GM12891 (cell line): ENCODE data around the gene CIITA.
A peak's percentile ranks its signal among the peaks of the same experiment; 100 is the strongest.
"Not testable (repeated sequence)": the region's sequence is repeated elsewhere in the genome, so short reads cannot be mapped to it uniquely, and the experiment has no call there.

ENCODE experiments used
- DNase-seq: peaks from one replicate; pipeline ENCODE4 v3.0.0; 2011; ENCODE audit warnings: low spot score; ENCODE audit not compliant: insufficient read length
- FAIRE-seq: peaks from 2 replicates; lab custom pipeline; 2011; peaks lifted over from hg19 to GRCh38; lab: Jason Lieb, UNC
- PAX5 ChIP-seq: IDR thresholded peaks from 2 replicates; pipeline ENCODE4 v1.6.1; 2011; ENCODE audit warnings: low read length, moderate library complexity, mild to moderate bottlenecking; ENCODE audit not compliant: insufficient read depth, severe bottlenecking
- POLR2A ChIP-seq: IDR thresholded peaks from 2 replicates; pipeline ENCODE4 v1.6.1; 2011; ENCODE audit warnings: low read depth, low read length, control low read depth
- POLR2AphosphoS5 ChIP-seq: IDR thresholded peaks from 2 replicates; pipeline ENCODE4 v1.6.1; 2011; ENCODE audit warnings: low read depth, low read length, control low read depth
- POU2F2 ChIP-seq: IDR thresholded peaks from 2 replicates; pipeline ENCODE4 v1.6.1; 2011; ENCODE audit warnings: low read depth, mild to moderate bottlenecking, control low read depth, low read length, moderate library complexity
- SPI1 ChIP-seq: IDR thresholded peaks from 2 replicates; pipeline ENCODE4 v1.6.1; 2011; ENCODE audit warnings: low read depth, low read length, control low read depth
- TAF1 ChIP-seq: IDR thresholded peaks from 2 replicates; pipeline ENCODE4 v1.6.1; 2011; ENCODE audit warnings: low read depth, low read length, control low read depth

CIITA gene

DNA sequence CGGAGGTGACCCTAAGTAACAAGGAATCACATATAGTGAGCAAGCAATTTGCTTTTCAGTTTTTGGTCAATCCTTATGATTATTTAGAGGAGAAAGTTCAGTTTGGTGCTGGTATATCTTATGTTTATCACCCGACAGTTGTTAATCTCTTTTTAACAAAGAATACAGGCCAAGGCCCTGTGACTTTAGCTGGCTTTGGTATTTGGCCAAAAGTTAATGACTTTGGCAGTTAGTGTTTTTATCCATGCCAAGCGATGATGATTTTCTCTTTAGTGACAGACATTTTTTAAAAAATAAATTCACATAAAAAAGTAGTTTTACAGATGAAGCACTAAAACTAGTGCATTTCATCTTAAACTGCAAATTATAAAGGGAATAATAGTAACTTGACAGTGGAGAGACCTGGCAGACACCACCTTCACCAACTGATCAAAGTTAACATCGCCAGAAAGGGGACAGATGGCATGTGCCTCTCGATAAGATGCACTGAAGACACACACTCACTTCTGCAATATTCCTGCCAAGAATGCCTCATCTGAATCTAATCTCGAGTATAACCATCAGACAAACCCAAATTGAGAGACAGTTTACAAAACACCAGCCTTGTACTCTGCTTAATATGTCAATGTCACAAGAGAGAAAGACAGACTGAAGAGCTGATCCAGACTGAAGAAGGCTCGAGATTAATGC, 58.4 kb downstream of the CIITA start:
- TF ChIP-seq POLR2A (no peak), TAF1 (no peak), SPI1 (no peak), POU2F2 (no peak), PAX5 (no peak), POLR2AphosphoS5 (no peak)
- DNase-seq: no peak
- no peak for FAIRE-seq

DNA sequence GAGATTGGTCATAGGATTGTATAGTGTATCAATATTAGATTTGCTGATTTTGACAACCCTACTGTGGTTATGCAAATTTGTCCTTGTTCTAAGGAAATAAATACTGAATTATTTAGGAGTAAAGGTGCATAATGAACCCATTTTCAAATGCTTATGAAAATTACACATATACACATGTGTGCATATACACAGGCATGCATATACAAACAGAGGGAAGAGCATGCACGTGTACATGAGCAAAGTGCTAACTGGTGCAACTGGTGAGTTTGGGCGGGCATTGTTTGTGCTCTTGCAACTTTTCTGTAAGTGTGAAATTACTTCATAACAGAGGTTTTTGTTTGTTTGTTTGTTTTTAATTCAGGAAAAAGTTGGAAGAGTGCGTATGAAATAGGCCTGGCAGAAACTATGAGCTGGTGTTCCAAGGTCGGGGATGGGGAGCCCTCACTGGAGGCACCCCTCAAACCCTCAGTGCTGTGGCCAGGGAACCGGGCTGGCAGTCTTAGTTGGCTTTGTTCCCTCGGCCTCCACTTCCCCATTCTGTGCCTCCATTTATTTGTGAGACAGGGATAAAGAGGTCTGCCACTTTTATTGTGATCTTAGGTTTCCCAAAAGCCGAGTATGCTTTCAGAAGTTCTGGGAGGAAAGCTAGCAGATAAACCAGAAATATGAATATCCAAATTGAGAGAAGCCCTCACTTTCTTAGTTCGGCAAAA, 59.4 kb downstream of the CIITA start:
- FAIRE-seq (no peak), DNase-seq (no peak)
- TF ChIP-seq SPI1 (peak; percentile 49), POLR2AphosphoS5 (0 out of 2 replicates have a peak, but pooled peaks have one; percentile 16), POLR2A (no peak), TAF1 (no peak)

DNA sequence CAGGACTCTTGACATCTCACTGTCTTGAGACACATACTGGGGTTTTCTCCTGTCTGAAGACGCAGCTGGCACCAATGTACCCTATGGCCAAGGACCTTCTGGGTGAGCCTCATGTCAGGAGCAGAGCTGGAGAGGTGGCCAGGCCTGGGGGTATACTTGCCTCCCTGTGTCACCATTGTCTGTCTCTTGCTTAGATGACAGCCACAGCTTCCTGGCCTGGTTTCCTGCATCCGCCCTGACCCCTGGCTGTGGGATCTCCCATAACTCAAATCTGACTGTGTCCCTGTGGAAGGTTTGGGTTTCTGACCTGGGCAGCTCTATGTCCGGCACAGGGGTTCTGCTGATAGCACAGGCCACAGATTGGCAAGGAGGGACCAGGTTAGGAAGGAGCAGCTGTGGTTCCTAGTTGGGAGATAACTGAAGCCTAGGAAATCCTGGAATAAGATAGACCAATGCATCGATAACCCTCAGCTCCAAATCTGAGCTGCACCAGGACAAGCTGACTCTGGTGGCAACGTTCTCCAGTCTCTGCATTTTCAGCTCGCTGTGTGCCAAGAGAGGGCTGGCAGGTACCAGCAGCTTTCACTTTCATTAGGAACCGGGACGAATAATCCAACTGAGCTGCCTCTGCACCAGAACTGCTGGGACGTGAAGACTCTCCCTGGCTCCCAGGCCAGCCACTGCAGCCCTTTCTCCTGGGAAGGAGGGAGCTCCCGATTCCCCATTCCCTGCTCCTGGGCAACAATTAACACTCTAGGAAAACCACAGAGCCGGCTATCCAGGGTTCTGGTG, 60.3 kb downstream of the CIITA start:
- FAIRE-seq (no peak), DNase-seq (no peak)
- TF ChIP-seq SPI1 (no peak), POU2F2 (no peak), PAX5 (no peak), POLR2A (peak; percentile 60), POLR2AphosphoS5 (peak; percentile 60), TAF1 (no peak)

DNA sequence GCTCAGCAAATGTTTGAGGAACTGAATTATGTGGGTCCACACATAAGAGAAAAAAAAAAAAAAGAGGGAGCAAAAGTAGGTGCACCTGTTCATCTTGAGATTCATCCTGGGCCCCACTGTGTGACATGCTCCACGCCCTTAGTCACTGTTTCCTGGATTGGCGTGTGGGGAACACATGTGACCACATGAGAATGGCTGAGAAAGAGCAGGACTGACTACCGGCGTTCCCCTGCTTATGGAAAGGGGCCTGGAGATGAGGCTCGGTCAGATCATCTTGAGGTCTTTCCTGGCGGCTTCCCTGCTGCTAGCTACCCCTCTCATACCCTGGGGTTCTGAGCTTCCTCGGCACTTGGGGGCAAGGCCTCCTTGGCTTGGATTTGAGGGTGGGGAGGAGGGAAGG, 61.3 kb downstream of the CIITA start:
- TF ChIP-seq POU2F2 (peak; percentile 45; the same call in 1 of the 2 replicates), POLR2AphosphoS5 (peak; percentile 74), PAX5 (no peak), SPI1 (0 out of 2 replicates have a peak, but pooled peaks have one; percentile 0), TAF1 (no peak), POLR2A (peak; percentile 66)
- no peak for FAIRE-seq
- DNase-seq: no peak

DNA sequence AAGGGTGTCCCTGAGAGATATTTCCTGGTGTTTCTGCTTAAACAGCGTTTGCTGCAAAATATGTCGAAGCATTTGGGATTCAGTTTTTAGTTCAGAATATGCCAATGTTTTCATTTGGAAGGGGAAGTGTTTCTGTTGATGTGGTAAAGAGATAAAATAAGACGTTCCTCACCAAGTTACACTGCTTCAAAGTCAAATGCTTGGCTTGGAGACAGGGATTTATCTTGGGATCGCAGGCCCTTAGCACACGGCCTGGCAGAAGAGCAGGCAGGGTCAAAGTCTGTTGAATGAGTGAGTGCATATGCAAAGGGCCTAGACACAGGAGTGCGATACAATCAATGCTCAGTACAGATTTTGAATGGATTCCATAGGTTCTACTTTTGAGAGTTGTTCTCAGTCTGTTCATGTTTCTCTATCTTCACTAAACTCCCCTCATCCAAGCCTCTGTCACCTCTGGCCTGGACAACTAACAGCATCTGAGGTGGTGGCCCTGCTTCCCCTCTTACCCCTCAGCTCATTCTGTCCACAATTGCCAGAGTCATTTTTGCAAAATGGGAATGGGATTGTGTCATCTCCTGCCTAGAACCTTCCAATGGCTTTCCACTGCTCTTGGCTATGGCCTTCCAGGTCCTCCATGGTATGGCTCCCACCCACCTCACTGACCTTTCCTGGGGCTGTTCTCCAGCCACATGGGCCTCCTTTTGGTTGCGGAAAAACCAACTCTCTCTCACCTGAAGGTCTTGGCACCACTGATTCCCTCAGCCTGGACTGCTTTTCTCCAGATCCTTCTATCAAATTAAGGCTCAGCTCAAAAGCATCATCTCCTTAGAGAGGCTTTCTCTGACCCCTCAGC, 62.0 kb downstream of the CIITA start:
- no peak for TF ChIP-seq PAX5
- TF ChIP-seq SPI1: no peak
- no peak for TF ChIP-seq TAF1
- no peak for TF ChIP-seq POU2F2
- no peak for TF ChIP-seq POLR2AphosphoS5
- no peak for TF ChIP-seq POLR2A
- FAIRE-seq (no peak), DNase-seq (no peak)

DNA sequence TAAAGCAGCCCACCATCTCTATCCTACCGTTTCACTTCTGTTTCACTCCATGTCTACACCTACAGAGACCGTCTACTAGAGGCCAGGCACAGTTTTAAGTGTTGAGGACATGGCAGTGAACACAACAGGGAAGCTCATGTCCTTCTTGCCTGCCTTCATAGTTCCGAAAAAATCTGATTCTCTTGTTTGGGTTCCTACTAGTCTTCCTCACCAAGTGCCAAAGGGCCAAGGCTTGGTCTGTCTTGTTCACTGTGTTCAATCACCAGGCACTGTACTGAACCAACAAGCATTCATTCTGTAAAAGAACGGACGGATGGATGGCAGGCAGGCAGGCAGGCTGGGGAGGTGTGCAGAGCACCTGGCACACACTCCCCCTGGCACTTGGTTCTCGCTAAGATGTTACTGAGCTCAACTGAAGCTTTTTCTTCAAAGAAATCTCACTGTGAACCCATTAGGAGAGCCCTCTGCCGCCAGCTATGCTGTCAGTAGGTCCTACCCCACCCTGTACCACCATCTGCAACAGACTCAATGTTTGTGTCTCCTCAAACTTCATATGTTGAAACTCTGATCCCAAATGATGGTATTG, 62.7 kb downstream of the CIITA start:
- TF ChIP-seq SPI1: no peak
- TF ChIP-seq POLR2AphosphoS5: no peak
- no peak for TF ChIP-seq TAF1
- no peak for TF ChIP-seq PAX5
- no peak for TF ChIP-seq POLR2A
- no peak for TF ChIP-seq POU2F2
- no peak for DNase-seq
- FAIRE-seq: no peak

DNA sequence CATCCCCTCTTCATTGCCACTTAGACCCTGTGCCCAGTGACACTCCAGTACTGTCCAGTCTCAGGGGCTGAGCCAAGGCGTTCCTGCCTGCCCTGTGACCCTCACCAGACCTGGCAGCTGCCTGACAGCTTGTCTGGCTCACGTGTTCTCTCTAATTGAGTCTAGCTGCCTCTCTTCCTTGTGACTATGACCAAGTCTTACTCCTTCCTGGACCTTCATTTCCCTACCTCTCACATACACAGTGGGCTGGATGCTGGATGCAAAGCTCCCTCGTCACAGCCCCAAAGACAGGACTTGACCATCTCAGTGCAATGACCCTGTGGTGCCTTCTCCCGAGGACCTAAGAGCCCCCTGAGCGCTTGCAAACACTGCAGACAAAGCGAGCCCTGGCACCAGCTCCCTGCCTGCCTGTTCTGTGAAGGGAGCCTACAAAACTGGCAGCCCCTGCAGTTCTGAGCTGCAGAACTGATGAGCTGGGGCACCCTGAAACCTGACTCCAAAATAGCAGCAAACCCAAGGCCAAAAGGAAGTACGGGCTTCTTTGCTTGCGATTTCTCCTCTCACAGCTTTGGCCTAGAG, 63.6 kb downstream of the CIITA start:
- TF ChIP-seq POLR2A (0 out of 2 replicates have a peak, but pooled peaks have one; percentile 12), SPI1 (no peak), TAF1 (no peak)
- DNase-seq: no peak
- peak; percentile 57 for FAIRE-seq

DNA sequence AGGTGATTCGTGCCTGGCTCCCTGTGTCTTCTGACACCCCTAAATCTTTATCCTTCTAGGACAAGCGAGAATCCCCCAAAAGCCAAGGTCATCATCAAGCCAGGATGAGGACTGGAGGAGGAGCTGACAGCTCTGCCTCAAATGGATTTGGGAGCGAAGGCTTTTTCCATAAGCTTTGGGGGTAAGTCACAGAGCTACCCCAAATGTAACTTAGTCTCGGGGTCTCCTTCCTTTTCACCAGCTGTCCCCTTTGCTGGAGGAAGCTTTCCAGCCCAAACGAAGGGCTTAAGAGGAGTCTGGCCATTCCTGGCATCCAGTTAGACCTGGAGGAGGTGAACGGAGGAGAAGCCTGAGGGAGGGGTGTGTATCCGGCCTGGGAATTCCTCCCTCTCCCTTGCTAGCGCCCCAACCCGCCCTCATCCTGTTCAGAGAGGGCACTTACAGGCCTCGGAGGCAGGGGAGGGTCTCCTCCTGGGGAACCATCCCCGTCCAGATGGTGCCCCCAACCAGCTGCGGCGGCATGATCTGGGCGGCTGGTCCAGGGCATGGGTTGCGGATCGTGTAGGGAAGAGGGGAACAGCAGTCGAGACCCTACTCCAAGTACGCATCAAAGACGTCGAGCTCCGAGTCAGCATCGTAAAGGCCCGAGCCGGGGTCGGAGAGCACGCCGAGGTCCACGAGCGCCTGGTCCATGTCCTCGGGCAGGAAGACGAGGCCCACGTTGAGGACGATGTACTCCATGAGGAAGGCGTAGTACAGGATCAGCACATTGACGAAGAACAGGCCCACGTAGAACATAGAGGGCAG, 64.3 kb downstream of the CIITA start:
- FAIRE-seq: no peak
- no peak for DNase-seq
- TF ChIP-seq POLR2A: no peak; the same call in 1 of the 2 replicates
- no peak for TF ChIP-seq TAF1
- TF ChIP-seq POLR2AphosphoS5: no peak
- no peak for TF ChIP-seq PAX5
- no peak for TF ChIP-seq POU2F2
- no peak for TF ChIP-seq SPI1

DNA sequence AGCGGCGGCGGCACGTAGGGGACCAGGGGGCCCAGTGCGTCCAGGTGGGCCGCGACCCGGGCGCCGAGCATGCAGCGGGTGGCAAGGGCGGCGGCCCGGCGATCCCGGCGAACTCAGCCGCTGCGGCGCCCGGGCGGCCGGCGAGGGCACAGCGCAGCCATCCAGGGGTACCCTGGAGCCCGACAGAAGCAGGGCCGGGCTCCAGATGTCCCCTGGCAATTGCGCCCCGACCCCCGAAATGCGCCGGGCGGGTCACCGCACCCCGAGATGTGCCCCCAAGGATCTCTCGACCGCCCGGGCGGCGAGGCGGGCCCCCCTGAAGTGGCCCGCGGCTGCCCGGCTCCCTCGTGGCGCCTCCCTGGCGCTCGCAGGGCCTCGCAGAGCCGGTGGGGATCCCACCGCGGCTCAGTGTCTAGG, 64.9 kb downstream of the CIITA start:
- not testable (repeated sequence) for DNase-seq, FAIRE-seq
